Activated CD4-positive, CD25-positive, alpha-beta regulatory T cell treated with anti-CD3 and anti-CD28 coated beads, Interleukin-2, amount 50 U/mL, for 16 hours (primary cell): ENCODE measurements around the gene TMEM132D.

Experiments
- DNase-seq: peaks from one replicate; pipeline ENCODE4 v3.0.0-alpha.2; 2020; ENCODE audit warnings: low read depth, low spot score

TMEM132D gene

DNA sequence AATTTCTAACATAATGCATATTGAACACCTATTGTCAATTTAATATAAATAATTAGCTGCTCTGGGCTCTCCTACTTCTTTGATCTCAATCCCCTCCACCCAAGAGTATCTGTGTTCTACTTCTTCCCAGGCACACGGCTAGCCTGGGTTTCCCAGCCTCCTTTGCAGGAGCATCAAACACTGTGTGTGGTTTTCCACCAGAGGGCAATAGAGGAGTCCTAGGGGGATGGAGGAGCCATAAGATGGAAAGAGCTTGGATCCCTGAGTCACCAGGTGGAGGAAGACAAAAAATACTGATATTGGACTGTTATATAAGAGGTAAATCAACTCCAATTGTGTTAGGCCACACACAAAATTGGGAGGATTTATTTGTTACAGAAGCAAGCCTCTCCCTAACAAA, 716.9 kb downstream of the TMEM132D start:
- no peak for DNase-seq

DNA sequence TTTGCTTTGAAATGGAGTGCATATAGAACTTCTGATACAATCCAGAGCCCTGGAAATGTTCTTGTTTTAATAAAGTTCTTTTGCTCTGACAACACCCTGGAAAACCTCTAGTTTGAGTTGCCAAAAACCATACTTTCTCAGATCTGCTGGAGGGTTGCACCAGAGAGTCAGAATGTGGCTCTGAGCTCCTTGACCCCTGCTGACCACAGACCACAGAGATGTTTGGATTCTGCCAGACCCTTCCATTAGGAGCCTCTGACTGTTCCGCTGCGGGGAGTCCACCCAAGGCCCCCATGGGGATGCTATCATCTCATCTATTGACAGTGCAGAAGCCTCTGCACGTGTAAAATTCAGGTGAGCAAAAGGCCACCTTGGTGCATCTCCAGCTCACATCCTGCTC, 718.0 kb downstream of the TMEM132D start:
- no peak for DNase-seq

DNA sequence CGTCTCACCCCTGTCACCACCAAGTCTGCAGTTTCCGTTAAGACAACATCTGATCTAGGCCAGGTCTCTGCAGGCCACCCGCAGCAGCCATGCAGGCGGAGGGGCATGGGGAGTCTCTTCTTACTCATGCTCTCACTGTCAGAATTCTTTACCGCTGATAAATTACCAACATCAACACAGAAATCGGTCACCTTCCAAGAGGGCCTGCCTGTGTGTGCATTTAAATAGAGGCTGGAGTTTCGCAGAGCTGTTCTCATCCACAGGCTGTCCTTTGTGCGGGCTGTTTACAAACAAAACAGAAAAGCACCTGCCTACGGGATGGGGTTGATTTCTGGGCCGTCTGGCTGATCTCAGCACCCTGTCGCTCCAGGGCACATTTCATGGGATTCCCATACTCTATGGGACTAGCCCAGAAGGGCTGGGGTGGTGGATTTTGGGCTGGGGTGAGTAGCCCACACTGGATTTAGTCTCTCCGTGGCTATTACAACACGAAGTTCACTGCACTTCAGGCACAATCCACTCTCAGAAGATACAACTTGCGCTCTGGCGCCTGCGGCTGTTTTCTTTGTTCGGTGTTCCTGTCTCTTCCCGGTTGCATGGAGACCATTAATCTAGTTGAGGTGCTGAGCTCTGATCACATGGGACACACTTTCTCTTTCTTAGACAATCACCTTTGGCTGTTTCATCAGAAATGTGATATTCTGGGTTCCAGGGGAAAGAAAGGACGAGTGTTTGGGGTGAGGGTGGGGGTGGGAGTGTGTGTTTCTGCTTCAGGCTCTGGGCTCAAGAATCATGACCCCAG, 719.5 kb downstream of the TMEM132D start:
- no peak for DNase-seq

DNA sequence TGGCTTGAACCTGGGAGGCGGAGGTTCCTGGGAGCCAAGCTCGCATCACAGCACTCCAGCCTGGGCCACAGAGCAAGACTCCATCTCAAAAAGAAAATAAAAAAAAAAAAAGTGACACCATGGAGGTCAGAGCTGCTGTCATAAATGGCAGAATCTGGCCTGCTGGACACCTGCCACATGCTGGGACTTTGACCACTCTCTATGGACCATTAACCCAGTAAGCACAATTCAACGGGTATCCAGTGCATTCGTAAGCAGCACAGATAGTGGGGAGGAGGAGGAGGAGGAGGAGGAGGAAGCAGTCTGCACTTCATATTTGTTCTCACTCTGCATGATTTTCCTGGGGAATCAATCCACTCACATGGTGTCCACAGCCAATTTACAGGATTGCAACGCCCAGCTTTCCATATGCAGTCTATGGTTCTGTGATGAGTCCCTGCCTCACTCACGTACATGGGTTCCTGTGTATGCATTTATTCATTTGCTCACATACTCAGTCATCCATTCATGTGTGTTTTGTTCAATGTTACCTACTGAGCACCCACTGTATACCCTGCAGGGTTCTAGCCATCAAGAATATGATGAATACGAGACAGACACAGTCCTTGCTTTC, 723.8 kb downstream of the TMEM132D start:
- no peak for DNase-seq

DNA sequence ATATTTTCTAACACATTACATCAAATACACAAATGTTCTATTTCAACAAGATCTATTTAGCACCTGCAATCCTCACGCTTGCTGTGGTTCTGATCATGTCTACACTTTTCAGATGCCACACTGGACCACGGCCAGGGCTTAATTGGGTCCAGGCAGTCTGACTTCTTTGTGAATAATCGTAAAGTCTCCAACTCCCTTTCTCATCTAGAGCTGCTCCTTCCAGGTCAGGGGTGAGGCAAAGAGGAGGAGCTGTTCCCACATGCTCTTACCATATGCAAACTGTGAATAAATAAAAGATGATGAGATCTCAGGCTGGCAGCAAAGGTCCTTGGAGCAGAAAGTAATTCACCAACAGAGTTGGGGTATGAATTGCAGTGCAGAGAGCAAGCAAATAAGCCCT, 733.9 kb downstream of the TMEM132D start:
- DNase-seq: no peak

DNA sequence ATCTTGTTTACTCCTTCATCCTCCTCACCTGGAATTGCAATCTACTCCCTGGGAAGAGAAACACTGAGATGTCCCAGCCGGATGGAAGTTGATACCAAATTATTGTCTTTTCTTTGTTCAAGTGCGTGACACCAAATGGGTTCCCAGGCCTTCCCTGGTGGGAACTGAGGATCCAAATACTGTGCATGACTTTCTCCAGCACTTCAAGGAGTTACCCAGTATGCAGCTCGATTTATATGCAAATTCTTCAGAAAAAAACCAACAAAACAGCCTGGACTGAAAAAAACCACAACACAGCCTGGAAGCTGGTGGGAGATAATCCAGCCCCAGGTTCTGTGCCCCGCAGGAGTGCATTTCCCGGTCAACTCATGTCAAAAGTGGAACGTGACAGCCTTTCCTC, 740.0 kb downstream of the TMEM132D start:
- no peak for DNase-seq

DNA sequence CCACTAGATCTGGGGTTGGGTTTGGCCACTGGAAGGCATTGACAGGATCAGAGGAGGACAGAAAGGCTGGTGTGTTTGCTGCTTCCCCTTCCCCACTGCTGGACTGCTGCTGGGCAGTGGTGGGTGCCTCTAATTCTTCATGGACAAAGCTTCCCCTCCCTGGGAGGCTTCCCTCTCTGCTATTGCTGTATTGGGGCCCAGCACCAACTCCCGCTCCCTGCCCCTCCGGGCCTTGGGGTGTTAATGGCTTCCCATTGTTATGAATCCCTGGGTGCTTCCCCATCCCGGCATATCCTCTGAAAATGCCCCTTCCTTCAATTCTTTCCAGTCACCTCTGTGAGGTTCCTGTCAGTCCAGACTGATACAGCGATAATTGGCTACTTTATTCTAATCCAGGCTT, 740.4 kb downstream of the TMEM132D start:
- DNase-seq: no peak

DNA sequence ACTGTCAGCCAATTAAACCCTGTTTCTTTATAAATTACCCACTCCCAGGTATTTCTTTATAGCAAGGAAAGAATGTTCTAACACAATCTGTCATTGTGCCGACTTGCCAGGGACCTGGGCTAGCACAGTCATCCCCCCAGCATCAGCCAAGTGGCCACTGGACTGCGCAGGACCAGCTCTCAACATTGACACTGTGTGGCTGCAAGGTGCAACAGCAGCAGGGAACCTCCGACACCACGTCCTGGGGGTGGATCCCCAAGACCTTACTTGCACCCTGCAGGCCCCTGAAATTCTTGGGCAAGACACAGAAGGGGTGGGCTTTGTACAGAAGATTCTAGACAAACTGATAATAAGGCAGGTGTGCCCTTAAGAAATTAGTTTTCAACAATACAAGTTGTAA, 741.0 kb downstream of the TMEM132D start:
- DNase-seq: no peak

DNA sequence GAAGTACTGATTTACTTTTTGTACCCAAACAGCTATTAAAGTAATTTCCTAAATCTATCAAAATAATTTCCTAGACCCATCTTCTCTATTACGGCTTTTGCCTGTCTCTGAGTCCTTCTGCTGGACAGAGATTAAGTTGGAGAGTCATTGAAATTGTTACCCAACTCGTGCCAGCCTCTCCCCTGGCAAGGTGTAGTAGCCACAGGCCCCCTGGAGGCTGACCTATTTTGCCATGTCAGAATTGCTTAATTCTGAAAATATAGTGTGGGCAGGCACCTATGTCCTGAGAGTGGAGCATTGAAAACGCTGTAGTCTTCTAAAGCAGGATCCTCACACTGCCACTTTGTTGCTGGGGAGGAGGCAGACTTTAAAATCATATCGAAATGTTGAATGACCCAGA, 742.3 kb downstream of the TMEM132D start:
- no peak for DNase-seq

DNA sequence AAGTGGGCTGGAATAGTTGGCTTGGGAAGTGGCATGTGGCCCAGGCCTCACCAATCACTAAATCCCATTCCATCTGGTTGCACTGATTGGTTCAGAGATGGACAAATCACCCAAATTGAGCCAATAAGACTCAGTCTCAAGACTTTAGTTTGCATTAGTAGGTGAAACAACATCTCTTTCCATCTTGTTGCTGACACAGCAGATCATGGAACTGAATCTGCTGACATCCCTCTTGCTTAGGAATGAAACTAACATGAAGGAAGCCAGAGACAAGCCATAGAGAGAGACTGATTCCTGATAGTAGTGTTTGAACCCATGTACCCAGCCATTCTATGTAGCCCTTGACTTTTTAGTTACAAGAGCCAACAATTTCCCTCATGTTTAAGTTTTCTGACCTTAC, 743.5 kb downstream of the TMEM132D start:
- DNase-seq: no peak

DNA sequence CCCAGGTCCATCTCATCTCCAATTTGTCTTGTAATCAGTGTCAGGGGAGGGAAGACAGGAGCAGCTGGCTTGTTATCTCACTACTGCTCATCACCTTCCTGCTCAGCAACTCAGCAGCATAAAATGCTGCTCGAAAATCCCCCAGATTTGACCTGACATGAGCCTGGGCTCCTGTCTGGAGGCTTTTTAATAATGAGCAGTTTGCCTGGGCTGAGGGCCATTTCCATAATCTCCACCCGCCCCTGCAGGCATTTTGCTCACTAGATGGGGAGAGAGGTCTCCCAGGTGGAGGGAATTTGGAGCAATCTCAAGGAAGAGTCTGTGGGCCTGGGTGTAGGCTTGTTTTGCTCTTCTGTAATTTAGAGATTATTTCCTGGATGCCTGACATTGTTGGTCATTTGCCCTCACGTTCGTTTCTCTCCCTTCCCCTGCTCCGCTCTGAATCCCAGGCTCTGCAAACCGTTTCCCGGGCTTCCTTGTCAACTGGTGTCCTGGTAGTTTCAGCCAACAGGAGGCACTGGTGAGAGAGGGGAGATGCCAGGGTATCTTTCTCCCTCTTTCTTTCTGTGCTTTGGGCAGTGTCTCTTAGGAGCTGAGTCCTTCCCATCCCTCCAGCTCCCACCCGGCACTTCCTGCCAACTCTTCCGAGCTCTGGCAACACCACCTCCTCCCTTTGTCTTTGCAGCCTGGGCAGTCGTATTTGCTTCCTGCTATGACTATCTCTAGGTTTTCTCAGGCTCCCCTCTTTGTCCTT, 751.3 kb downstream of the TMEM132D start:
- DNase-seq: no peak

DNA sequence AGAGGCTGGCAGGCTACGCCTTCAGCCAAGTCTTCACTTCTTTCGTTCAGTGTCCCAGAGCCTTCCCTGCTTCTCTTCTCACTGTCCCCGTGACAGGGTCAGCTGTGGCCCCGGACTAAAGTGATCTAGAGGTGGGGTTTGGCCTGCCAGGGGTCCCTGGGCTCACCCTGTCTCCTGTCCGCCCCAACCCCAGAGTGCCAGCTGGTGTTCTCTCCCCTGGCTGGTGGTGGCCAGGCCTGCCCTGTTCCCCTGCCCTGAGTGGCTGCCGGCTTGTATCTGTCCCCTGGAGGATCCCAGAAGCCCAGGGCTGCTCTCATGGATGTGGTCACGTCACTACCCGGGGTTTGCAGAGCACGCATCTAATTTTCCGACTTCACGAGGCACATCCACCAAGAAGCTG, 753.1 kb downstream of the TMEM132D start:
- no peak for DNase-seq

DNA sequence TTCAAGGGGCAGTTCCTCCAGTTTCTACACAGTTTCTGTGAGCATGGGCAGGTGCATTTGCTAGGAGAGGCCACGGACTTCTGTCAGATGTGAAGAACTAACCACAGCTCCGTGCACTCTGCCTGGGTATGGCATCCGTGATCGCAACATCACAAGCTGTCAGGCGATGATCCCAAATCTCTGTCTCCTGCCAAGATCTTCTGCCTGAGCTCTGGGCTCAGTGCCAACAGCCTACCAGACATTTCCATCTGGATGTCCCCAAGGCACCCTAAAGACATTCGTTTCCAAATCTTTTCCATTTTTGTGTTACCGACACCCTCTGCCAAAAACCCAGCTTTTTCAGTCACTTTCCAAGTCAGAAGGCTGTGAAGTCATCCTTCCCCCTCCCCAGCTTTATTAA, 758.4 kb downstream of the TMEM132D start:
- DNase-seq: no peak

DNA sequence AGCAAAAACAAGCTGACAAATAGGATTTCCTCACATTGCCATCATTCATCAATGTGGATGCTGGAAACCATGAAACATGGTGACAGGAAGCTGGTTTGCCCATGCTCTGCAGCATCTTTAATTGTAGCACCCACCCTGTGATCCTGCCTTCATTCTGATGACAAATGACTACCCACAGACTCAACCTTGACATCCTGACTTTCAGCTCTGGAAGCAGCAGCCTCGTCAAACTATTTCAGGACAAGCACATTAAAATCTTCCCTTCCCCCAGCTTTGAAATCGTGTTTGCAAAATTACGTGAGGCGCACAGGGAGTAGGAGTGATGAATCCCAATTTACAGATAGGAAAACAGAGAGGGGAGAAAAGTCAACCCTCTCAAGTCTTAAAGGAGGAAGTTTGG, 765.0 kb downstream of the TMEM132D start:
- no peak for DNase-seq

DNA sequence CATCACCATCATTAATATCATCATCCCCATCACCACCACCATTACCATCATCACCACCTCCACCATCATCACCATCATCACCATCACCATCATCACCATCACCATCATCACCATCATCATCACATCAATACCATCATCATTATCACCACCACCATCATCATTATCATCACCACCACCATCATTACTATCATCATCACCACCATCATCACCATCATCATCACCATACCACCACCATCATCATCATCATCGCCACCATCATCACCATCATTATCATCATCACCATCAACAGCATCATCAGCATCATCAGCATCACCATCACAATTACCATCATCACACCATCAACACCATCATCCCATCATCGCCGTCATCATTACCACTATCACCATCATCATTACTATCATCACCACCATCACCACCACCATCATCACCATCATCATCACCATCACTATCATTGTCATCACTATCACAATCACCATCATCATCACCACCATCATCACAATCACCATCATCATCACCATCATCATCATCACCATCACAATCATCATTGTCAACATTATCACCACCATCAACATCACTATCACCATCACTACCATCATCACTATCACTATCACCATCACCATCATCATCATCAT, 767.0 kb downstream of the TMEM132D start:
- DNase-seq: no peak

DNA sequence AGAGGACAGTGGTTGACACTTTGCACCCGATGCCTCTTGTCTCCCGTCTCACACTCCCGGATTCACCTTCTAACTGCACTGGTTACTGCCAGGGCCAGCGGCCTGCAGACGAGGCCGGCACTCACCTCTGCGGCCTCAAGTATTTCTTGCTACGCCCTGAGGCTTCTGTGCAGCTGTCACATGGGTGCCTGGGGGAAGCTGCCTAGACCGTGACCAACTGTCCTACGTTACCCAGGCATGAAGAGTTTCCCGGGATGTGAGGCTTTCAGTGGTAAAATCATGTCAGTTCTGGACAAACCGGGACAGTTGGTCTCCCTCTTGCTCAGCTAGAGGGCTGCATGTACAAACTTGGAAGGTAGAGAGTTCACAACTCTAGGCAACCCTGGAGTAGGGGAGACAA, 776.1 kb downstream of the TMEM132D start:
- DNase-seq: no peak

DNA sequence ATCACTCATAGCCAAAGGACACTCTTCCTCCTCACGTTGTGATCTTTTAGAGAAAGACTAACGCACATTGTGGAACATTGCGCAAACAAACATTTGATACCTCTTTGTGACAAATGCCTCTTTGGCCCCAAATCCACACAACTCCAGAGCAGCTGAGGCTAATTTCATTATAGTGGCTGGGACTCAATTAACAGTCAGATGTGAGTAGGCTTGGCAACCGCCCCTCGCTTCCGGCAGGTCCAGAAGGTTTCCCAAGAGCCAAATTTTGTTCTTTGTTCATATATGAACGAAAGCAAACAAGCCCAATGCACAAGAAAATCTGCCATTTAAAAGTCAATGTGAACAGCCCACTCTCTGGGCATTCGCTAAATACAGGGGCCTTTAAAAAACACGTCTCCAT, 776.6 kb downstream of the TMEM132D start:
- no peak for DNase-seq

DNA sequence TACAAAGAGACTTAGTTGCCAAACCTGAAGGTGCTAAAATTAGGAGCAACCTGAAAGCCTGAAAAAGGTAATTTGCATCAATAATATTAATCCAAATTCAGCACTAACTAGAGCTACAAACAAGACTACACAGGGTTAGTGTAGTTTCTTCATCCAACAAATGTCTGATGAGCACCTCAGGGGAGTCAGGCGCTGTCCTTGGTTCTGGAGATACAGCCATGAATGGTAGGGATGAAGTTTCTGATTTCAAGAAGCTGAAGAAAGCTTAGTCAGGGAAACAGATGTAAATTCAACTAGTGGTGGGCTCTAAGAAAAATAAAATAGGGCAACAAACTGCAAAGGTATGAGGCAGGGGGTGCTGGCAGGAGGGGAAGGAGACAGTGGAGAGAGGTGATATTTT, 784.3 kb downstream of the TMEM132D start:
- no peak for DNase-seq

DNA sequence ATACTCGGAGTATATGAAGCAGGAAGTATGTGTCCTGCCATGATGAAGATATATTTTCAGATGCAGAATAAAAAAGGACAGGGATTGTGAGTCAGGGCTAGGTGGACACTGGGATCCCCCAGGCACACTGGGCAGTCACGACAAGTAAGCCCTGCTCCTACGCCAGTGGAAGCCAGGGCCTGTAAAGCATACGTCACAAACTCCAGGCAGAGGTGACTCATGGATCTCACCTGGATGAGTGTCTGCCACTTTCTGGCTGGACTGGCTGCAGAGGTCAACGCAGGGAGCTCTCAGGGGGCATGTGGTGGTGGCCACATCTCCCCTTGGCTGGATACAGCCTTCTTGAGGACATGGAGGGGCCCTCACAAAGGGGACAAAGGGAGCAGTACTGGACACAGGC, 788.3 kb downstream of the TMEM132D start:
- DNase-seq: no peak

DNA sequence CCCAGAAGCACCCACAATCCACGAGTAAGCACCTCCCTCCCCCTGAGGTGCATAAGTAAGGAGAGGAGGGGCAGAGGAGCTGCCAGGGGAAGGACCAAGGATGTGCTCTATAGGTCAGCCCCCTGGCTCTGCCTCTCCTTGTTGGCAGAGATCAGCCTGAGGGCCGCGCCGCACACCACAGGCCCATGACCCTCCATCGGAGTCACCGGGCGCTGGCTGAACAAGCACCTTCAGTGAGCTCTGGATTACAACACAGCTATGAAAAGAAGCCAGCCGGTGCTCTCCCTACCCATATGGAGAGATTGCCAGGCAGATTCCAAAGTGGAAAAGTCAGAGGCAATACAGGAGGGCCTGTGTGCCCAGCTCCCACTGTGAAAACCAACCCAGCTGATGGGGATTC, 793.2 kb downstream of the TMEM132D start:
- DNase-seq: no peak

DNA sequence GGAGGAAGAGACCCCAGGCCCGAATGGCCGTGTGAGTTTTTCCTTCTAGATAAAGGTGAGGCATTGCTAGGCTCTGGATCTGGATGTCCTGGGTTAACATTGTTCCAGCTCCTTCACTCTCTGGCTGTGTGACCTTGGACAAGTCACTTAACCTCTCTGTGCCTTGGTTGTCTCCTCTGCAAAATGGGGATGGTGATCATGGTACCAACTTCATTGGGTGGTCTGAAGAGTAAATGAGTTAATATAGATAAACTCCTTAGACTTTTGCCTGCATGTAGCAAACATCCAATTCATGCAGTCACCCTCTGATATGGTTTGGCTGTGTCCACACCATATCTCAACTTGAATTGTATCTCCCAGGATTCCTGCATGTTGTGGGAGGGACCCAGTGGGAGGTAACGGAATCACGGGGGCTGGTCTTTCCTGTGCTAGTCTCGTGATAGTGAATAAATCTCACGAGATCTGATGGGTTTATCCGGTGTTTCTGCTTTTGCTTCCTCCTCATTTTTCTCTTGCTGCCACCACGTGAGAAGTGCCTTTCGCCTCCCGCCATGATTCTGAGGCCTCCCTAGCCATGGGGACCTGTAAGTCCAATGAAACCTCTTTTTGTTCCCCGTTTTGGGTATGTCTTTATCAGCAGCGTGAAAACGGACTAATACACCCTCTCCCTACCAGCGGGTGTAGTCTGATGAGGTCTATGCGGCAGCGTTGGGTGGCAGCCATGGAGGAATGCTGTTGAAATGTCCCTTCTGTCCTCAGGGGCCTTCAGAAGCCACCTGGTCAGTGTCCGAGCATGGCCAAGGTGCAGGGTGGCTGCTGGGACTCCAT, 794.4 kb downstream of the TMEM132D start:
- DNase-seq: no peak

DNA sequence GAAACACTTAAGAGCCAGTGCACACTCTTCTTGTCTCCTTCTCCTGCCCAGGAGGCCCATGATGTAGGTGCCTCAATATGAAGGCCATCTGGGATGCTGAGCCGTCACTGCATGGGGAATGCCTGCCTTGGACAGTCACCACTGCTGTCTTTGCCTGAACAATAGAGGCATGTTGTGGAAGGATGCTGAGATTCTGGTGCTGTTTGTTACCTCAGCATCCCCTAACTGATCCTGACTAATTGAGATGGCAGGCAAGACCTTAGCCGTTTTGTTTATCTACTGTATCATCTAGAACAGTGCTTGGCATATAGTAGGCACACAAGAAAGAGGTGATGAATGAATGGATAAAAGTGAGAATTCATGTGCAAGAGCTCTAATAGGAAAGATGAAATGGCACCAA, 797.1 kb downstream of the TMEM132D start:
- DNase-seq: no peak
